K562 (cell line): ENCODE measurements around the gene WHAMM.
"Not testable (repeated sequence)": the region's sequence is repeated elsewhere in the genome, so short reads cannot be mapped to it uniquely, and the experiment has no call there.

ENCODE experiments used
- CHD2 ChIP-seq: IDR thresholded peaks from 2 replicates; pipeline ENCODE4 v1.6.1; 2011; ENCODE audit warnings: low read depth, low read length
- PHTF2 ChIP-seq: fragments of 250-450 bp; sonication (Bioruptor Pico); IDR thresholded peaks from 2 replicates; pipeline ENCODE4 v1.5.0; 2021; ENCODE audit warnings: mild to moderate bottlenecking
- TF ChIP-seq, protein P1 (sequence below), 3 experiments: IDR thresholded peaks in 2 of 3; conservative IDR thresholded peaks in 1 of 3; 2 replicates each; pipeline ENCODE4 v1.5.1; 2011 to 2012; ENCODE audit warnings: low read length in 3 of 3, mild to moderate bottlenecking in 3 of 3, control low read depth in 2 of 3, improper control_type of control experiment in 1 of 3, inconsistent platforms in 1 of 3, low read depth in 1 of 3, mixed read lengths in 1 of 3, moderate library complexity in 1 of 3; ENCODE audit not compliant: insufficient read depth in 2 of 3
- TF ChIP-seq, protein P2 (sequence below): sonication (generic); formaldehyde crosslinking; IDR thresholded peaks from 2 replicates; pipeline ENCODE4 v1.5.0; 2020; ENCODE audit warnings: missing genetic modification reagents
- TF ChIP-seq, protein P3 (sequence below): fragments of 450-650 bp; IDR thresholded peaks from 2 replicates; pipeline ENCODE4 v1.6.1; 2018; ENCODE audit warnings: mild to moderate bottlenecking, low read depth; ENCODE audit not compliant: partially characterized antibody

DNA sequence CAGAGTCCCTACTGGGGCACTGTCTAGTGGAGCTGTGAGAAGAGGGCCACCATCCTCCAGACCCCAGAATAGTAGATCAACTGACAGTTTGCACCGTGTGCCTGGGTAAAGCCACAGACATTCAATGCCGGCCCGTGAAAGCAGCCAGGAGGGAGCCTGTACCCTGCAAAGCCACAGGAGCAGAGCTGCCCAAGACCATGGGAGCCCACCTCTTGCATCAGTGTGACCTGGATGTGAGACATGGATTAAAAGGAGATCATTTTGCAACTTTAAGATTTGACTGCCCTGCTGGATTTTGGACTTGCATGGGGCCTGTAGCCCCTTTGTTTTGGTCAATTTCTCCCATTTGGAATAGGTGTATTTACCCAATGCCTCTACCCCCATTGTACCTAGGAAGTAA is 56.6 kb downstream of the WHAMM start:
- TF ChIP-seq, protein P1, sequence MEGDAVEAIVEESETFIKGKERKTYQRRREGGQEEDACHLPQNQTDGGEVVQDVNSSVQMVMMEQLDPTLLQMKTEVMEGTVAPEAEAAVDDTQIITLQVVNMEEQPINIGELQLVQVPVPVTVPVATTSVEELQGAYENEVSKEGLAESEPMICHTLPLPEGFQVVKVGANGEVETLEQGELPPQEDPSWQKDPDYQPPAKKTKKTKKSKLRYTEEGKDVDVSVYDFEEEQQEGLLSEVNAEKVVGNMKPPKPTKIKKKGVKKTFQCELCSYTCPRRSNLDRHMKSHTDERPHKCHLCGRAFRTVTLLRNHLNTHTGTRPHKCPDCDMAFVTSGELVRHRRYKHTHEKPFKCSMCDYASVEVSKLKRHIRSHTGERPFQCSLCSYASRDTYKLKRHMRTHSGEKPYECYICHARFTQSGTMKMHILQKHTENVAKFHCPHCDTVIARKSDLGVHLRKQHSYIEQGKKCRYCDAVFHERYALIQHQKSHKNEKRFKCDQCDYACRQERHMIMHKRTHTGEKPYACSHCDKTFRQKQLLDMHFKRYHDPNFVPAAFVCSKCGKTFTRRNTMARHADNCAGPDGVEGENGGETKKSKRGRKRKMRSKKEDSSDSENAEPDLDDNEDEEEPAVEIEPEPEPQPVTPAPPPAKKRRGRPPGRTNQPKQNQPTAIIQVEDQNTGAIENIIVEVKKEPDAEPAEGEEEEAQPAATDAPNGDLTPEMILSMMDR (IDR thresholded peaks at IDR 0.05 in 2 of 3, conservative IDR thresholded peaks at IDR 0.05 in 1 of 3; ENCODE audit: insufficient read depth in 2 of 3, low read depth in 1 of 3, low read length in 3 of 3), result not testable (repeated sequence)
- TF ChIP-seq, protein P2, sequence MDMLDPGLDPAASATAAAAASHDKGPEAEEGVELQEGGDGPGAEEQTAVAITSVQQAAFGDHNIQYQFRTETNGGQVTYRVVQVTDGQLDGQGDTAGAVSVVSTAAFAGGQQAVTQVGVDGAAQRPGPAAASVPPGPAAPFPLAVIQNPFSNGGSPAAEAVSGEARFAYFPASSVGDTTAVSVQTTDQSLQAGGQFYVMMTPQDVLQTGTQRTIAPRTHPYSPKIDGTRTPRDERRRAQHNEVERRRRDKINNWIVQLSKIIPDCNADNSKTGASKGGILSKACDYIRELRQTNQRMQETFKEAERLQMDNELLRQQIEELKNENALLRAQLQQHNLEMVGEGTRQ (CRISPR knock-in tag), result not testable (repeated sequence)
- TF ChIP-seq CHD2; PHTF2 (CRISPR knock-in tag): not testable (repeated sequence)
- TF ChIP-seq, protein P3, sequence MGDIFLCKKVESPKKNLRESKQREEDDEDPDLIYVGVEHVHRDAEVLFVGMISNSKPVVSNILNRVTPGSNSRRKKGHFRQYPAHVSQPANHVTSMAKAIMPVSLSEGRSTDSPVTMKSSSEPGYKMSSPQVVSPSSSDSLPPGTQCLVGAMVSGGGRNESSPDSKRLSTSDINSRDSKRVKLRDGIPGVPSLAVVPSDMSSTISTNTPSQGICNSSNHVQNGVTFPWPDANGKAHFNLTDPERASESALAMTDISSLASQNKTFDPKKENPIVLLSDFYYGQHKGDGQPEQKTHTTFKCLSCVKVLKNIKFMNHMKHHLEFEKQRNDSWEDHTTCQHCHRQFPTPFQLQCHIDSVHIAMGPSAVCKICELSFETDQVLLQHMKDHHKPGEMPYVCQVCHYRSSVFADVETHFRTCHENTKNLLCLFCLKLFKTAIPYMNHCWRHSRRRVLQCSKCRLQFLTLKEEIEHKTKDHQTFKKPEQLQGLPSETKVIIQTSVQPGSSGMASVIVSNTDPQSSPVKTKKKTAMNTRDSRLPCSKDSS, result not testable (repeated sequence)
